Fibroblast of peridontal ligament (primary cell): ENCODE data around the gene CDC37L1.
"Not testable (repeated sequence)": the region's sequence is repeated elsewhere in the genome, so short reads cannot be mapped to it uniquely, and the experiment has no call there.

Source experiments
- DNase-seq: peaks from one replicate; pipeline ENCODE4 v3.0.0-alpha.2; 2010; ENCODE audit errors: extremely low read depth

CDC37L1 gene

DNA sequence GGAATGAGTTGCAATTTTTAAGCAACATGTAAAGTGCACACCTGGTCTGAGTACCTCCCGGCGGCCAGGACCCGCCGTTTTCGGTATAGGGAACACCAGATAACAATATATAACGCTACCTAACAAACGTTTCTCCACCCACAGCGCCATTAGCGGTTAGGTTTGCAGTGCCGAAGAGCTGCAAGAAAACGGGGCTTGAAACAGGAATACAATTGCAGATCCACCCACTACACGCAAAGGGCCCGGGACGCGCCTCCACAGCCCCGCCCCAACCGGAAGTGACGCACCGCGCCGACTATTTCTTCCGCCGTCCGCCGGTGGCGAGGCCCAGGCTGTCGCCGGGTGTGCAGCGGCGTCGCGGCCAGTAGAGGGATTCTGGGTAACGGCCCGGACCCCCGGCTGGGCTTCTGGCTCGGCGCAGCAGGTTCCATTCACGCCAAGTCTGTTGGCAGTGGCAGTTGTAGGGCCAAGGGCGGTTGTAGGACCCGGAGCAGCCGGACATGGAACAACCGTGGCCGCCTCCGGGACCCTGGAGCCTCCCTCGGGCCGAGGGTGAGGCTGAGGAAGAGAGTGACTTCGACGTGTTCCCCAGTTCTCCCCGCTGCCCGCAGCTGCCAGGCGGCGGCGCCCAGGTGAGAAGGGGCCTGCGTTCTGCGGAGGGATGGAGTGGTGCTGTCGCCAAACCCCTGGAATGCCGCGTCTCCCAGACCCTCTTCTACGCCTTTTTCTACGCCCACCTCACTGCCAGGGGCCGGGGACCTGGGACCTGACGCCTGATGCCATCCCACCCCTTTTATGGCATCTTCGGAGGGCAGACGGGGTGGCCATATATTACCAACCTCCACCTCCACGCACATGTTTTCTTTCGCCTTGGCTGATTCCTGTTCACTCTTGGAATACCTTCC, at the start of gene CDC37L1:
TSS of gene CDC37L1 (plus strand) at position 302 of the 905 bp plus-strand sequence. CDS start at position 501, 199 bp downstream.
- DNase-seq, result peak; percentile 94

GRCh38 chr9:4630836-4631235, 48.5 kb upstream of the CDC37L1 start:
- no peak for DNase-seq

- DNase-seq, result no peak
These were observed 40.4 kb upstream of the CDC37L1 start for GRCh38 chr9:4638968-4639367.

DNA sequence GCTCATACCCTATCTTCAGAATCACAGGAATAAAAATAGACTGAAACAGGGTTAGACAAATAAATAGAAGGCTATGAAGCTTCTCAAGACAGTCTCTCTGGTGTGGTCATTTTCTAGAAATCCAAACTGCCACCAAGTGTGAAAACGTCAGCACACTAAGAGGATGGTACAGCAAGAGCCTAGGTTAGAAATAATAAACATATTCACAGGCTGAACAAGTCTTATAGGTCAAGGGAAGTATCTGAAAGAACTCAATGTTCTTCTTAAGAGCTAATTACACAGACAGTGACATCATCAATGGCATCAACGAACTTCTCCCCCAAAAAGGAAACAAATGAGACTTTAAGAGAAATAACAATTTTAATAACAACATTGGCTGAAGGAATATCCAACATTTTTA, 39.9 kb upstream of the CDC37L1 start:
- no peak for DNase-seq

GRCh38 chr9:4640027-4640426, 39.3 kb upstream of the CDC37L1 start:
- peak; percentile 51 for DNase-seq

DNA sequence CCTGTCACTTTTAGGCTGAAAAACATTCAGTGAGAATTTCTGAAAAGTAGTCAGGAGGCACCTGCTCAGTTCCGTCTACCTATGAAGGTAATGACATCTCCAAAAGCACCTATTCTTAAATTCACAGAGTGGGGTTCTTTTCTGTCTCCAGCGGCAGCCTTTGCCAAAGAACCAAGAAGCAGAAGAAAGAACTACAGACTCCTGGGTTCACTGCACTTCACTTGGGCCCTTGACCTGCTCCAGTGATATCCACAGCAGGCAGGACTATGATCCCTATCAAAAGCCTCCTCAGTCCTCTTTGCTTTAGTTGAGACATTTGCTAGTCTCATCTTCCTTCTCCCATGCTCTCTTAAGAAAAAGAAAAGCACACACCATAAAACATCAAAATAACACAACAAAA, 37.0 kb upstream of the CDC37L1 start:
- DNase-seq, result no peak

DNA sequence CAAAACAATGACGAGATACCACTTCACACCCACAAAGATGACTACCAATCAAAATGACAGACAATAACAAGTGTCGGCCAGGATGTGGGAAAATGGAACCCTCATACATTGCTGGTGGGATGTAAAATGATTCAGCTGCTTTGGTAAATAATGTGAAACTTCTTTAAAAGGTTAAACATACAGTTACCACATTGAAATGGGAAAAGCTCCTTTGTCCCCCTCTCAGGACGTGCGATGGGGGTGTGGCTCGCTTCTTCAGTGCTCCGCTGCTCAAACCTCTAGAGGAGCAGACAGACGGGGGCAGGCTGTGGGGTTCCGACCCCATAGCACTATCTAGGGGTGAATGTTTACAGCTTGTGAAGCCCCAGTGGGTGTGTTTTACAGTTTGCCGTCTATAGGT, 25.3 kb upstream of the CDC37L1 start:
- DNase-seq, result no peak

DNA sequence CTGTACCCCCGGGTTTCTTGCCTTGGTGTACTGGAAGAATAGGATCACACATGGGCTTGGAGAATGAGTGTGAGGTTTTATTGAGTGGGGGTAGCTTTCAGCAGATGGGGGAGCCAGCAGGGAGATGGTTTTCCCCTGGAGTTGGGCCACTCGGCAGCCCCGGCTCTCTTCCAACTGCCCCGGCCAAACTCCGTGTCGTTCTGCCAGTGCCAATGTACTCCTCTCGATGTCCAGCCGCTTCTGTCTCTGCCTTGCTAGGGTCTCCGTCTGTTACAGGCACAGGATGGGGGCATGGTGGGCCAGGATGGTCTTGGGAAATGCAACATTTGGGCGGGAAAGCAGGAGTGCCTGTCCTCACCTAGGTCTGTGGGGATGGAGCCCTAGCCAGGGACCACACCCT, 24.8 kb upstream of the CDC37L1 start:
- DNase-seq, result no peak

- not testable (repeated sequence) for DNase-seq
These were observed 23.2 kb upstream of the CDC37L1 start for GRCh38 chr9:4656196-4656595.

DNA sequence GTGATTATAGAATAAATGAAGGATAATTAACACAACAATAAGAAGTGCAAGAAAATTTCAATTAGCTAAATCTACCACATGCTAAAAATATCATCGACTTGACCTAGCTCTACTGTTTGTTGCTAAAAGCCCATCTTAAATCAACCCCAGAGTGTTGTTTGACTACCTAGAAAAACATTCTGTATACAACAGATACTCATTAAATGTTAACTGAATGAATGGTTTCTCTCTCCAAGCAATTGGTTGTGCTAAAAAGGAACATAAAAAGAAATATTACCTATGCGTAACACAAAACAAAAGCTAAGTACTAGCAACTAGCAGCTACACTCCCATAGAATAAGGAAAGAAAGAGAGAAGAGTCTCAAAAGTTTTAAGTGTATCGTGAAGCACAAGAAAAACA, 22.7 kb upstream of the CDC37L1 start:
- DNase-seq, result no peak

DNA sequence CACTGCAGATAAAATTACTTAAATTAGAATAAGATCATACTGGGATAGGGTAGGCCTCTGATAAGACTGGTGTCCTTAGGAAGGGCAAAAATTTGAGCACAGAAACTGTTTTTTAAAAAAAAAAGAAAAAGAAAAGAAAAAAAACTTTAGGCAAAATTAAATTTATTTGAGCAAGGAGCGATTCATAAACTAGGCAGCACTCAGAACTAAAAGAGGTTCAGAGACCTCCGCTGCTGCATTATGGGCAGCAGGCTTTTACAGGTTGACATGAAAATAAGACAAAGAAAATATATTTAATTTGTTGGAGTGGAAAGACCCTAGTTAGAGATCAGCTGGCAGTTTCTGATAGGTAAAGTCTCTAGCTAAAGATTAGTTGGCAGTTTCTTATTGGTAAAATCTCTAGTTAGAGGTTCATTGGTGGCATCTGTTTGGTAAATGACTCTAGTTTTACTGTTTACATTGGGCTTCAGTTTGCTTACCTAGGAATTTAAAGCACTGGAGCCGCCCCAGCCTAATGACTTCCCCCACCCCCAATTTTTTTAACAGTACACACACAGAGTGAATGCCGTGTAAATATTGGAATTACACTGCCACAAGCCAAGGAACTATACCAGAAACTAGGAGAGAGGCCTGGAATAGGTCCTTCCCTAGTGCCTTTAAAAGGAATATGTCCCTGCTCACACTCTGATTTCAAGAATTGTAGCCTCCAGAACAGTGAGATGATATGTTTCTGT, 21.8 kb upstream of the CDC37L1 start:
- no peak for DNase-seq

DNA sequence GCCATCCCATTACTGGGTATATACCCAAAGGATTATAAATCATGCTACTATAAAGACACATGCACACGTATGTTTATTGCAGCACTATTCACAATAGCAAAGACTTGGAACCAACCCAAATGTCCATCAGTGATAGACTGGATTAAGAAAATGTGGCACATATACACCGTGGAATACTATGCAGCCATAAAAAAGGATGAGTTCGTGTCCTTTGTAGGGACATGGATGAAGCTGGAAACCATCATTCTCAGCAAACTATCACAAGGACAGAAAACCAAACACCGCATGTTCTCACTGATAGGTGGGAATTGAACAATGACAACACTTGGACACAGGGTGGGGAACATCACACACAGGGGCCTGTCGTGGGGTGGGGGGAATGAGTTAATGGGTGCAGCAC, 18.7 kb upstream of the CDC37L1 start:
- not testable (repeated sequence) for DNase-seq

DNA sequence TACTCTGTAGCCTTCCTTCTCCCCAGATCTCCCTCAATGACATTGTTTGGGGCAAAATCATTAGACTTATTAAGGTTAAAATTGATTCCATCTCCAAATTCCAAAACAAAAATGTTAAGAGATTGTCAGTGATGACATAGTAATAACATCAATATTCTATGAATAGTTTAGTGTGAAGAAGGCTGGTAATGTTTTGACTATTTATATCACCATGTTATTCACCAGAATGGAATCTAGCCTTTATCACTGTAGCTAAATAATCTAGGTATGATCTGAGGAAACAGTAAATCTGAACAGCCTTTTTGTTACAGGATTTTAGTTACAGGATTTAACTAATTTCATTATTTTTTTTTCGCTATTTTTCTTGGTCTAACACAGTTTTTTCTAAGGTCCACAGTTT, 18.2 kb upstream of the CDC37L1 start:
- DNase-seq, result no peak

- peak; percentile 49 for DNase-seq
These were observed 17.8 kb upstream of the CDC37L1 start for GRCh38 chr9:4661611-4662010.

- peak; percentile 70 for DNase-seq
These were observed 17.0 kb upstream of the CDC37L1 start, which contains the start of gene PLPP6 for GRCh38 chr9:4662108-4662988. Gene PLPP6 (plus strand): TSS chr9:4662294. CDS start chr9:4662376, 82 bp downstream.

DNA sequence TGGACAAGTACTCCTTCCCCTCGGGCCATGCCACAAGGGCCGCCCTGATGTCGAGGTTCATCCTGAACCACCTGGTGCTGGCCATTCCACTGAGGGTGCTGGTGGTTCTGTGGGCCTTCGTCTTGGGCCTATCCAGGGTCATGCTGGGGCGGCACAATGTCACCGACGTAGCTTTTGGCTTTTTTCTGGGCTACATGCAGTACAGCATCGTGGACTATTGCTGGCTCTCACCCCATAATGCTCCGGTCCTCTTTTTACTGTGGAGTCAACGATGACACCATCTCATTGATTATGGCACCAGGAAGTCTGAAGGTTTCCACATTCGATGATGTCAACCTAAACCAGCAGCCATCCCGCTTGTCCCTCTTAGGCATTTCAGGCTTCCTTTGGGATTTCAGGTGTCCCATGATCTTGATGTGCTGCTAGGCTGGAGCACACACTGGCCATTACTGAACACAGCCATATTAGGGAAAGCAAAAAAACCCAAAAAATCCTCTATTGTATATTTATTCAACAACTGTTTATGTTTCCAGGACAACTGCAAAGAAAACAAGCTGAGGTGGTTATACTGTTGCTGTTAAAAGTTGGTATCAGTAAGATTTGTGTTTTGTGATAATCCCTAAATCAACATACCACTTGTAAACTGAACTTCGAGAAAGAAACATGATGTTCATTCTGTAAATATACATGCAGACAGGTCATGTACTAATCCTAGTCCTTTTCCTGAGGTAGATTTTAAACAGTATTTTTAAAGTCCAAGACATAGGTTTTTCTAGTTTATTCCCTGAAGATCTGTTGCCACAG, 16.2 kb upstream of the CDC37L1 start:
- peak; percentile 35 for DNase-seq

DNA sequence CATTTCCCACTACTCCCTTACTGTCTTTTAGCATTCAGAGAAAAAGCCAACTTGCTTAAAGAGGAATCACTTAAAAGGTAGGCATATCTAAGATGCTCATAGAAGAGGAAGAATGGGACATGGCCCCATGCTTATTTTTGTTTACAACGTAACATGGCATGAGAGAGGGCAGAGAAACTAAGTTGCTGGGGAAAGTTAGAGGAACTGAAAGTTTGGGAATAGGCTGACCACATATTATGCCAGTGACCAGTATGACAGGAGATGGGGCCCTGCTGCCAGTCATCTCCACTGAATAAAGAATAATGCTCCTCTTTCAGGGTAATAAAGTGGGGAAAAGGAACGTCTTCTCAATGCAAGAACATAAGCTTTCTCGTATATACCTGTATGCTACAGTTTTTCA, 15.4 kb upstream of the CDC37L1 start:
- no peak for DNase-seq

DNA sequence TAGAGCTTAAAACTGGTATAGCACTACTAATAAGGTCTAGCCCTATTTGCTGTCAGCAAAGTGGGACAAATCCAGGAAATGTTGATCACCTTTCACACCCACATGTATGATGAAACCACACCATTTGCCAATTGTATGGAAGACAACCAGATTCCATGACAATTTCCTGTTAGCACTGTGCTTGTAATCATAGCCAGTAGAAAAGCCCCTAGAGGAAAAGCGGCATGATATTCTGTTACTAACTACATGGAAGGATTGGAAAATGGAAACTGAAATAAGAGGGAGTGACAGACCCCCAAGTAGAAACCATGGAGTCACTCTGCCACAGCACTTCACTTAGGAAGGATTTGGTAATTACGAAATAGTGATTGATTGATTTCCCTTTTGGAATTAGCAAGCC, 14.0 kb upstream of the CDC37L1 start:
- DNase-seq, result peak; percentile 38

DNA sequence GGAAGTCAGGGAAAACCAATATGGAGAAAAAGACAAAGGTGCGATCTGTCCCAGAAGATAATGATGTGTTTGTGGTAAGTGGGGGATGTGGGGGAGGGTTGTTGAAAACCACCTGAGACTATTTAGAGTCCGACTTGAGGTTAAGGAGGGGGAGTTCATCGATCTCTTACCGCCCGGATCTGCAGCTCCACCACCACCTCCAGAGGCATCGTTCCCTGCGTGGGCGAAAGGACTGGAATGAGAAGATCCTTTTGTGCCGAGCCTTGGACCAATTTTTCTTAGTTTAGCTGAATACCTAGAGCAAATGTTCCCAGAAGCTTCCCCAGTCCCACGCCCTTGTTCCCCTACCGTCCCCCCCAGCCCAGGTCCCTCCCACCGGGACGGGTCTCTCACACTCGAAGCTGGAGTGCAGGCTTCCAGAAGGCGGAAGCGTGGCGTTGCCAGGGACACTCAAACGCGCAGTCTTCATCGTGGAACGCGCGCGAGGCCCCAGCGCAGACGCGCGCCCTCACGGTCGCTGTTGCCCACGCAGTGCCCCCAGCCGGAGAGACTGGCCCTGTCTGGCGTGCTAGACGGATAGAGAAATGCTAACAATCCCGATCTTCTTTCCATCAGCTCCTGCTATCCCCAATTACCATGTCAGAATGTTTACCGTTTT, 13.2 kb upstream of the CDC37L1 start, which contains the start of gene SPATA6L:
TSS of gene SPATA6L (minus strand) at position 439 of the 658 bp plus-strand sequence. CDS start at position 209, 230 bp downstream.
- peak; percentile 45 for DNase-seq

DNA sequence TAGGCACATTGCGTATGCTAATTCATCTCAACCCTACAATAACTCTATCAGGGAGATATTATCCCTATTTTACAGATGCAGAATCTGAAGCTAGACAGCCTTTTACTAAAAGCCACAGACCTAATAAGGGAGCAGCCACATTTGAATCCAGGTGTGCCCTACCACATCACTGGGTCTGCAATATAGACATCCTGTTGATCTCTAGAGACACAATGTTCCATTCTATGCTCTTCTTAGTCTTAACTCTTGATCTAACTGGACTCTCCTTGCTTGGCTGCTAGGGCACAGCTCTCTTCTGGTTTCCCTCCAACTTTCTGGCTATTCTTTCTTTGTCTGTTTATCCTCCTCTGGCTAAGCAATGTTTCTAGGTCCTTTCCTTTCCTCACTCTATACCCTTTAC, 11.7 kb upstream of the CDC37L1 start:
- no peak for DNase-seq
